GM19023 (cell line): ENCODE measurements around the gene DNAI2.
"Not testable (repeated sequence)": the region's sequence is repeated elsewhere in the genome, so short reads cannot be mapped to it uniquely, and the experiment has no call there.

Experiments
- ATAC-seq: cut with Tn5 transposase; IDR thresholded peaks from one replicate; pipeline ENCODE4 v1.9.1; 2021; ENCODE audit warnings: mild to moderate bottlenecking, moderate library complexity; ENCODE audit not compliant: unreplicated experiment

Gene DNAI2

DNA sequence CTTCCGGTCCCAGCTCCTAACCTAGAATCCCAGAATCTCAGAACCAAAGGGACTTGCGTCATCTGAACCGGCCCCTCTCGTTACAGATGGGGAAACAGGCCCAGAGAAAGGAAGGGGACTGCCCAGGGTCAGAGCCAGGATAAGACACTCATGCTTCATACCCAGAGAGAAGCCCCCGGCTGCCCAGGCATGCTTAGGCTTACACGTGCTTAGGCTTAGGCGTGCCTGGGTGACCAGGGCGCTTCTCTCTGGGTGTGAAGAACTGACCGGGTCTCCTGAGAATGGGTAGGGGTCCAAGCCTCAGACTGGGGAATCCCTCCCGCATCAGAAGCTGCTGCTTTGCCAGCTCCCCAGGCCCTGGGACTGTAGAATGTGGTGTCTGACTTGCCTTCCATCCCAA lies 29.9 kb upstream of the DNAI2 start:
- no peak for ATAC-seq

- no peak for ATAC-seq
Measured at GRCh38 chr17:74244548-74244947, 29.5 kb upstream of the DNAI2 start.

DNA sequence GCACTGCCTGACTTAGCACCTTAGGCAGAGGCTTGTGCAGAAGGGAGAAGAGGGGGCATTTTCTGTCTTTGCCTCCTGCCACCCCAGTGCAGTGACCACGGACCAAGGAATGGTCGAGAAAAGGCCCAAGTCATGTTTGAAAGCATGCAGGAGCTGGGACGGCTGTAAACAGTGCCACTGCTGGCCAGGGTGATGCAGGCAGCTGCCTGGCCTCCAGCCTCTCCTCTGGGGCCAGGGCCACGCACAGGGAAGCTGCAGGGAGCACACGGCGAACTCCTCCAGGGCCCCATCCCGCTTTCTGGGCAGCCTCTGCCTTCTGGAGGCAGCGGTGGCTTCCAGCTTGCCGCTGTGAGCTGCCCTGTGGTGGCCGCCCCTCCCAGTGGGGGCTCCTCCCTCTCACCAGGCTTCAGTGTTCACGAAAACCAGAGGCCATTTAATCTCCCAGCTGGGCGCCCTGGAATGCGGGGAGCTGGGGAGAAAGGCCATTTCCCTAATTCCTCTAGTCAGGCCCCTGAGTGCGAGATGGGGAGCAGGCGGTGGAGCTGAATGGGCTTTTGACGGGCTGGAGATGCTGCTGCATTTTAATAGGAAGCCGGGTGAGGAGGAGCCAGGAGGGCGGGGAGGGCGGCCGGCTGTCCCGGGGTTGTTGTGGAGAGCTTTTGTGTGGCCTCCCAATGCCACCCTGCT lies 28.7 kb upstream of the DNAI2 start:
- no peak for ATAC-seq

- ATAC-seq, result no peak
Measured at GRCh38 chr17:74245871-74246270, 28.2 kb upstream of the DNAI2 start.

DNA sequence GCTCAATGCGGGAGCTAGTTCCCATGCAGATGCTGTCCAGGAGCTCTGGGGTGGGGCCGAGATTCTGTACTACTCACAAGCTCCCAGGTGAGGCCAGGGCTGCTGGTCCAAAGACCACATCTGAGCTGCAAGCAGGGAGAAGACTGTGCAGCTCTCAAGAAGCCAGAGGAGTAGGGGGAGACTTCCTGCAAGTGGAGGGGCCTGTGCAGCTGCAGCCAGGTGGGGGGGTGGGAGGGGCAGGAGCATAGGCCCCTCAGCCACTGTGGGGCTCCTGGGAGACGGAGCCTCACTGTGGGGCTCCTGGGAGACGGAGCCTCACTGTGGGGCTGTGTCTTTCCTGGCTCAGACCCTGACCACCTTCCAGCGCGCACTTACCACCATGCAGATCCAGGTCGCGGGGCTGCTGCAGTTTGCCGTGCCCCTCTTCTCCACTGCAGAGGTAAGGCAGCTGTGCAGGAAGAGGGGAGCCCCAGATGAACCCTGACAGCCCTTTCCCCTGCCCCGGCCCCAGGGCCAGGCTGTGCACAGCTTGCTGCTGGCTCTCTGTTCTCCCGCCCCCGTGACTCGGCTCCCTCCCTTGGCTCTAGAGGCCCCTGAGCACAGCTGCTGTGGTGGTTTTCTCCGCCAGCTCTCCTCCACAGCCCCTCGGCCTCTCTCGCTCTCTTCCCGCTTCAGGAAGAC lies 24.3 kb upstream of the DNAI2 start:
- no peak for ATAC-seq

- ATAC-seq, result no peak
Measured at GRCh38 chr17:74250324-74250995, 23.6 kb upstream of the DNAI2 start.

DNA sequence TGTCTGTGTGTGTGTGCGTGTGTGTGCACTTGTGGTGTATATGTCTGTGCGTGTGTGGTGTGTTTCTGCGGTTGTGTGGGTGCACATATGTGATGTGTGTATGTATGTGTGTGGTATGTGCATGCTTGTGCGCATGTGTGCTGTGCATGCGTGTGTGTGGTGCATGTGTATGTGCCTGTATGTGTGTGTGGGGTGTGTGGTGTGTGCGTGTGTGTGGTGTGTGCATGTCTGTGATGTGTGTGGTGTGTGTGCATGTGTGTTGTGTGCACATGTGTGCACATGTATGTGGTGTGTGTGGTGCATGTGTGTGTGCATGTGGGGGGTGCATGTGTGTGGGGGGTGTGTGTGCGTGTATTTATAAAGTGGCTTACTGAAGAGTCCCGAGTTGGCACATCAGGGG lies 23.0 kb upstream of the DNAI2 start:
- ATAC-seq, result no peak

- no peak for ATAC-seq
Measured at GRCh38 chr17:74251569-74251968, 22.5 kb upstream of the DNAI2 start.

- no peak for ATAC-seq
Measured at GRCh38 chr17:74252211-74252610, 21.8 kb upstream of the DNAI2 start.

GRCh38 chr17:74253036-74253435 lies 21.0 kb upstream of the DNAI2 start:
- no peak for ATAC-seq

GRCh38 chr17:74257311-74257710 lies 16.7 kb upstream of the DNAI2 start:
- no peak for ATAC-seq

- ATAC-seq, result no peak
Measured at GRCh38 chr17:74259667-74260524, 14.1 kb upstream of the DNAI2 start.

DNA sequence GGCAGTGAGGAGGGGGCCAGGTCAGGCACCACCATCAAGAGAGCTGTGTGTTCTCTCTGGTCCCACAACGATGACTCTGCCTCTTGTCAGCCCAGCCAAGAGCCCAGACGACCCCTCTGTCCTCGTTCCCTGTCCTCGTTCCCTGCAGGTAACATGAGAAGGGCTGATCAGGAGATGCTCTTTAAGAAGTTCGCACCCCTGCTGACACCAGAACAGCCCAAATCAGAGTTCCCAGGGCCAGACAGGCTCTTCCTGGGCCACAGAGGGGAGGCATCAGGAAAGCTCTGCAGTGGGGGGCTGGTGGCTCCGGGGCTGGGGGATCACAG lies 13.5 kb upstream of the DNAI2 start:
- ATAC-seq, result no peak

GRCh38 chr17:74262601-74263000 lies 11.4 kb upstream of the DNAI2 start:
- no peak for ATAC-seq

DNA sequence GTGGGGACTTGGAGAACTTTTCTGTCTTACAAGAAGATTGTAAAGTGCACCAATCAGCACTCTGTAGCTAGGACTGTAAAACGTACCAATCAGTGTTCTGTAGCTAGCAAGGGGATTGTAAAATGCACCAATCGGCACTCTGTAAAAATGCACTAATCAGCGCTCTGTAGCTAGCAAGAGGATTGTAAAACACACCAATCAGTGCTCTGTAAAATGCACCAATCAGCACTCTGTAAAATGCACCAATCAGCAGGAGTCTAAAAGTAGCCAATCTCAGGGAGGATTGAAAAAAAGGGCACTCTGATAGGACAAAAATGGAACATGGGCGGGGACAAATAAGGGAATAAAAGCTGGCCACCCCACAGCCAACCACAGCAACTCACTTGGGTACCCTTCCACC lies 7.0 kb upstream of the DNAI2 start:
- ATAC-seq, result not testable (repeated sequence)

DNA sequence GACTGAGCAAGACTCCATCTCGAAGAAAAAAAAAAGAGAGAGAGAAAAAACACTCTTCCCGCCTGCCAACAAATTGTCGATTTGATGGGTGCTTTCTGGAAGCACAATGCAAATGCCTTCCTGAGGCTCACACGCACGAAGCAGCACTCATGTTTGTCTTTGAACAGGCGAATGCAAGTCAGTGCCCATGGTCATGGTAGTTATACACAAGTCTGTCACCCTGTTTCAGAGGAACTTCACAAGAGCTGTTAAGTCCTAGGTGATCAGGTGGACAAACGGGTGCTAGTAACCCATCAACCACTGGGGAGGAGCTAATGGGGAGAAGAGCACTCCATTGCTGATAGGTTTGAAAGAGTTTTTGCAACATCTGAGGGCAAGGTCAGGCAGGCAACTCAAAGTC lies 6.5 kb upstream of the DNAI2 start:
- ATAC-seq, result no peak

GRCh38 chr17:74267987-74268499 lies 6.0 kb upstream of the DNAI2 start:
- ATAC-seq, result no peak

GRCh38 chr17:74268558-74268957 lies 5.5 kb upstream of the DNAI2 start:
- no peak for ATAC-seq

DNA sequence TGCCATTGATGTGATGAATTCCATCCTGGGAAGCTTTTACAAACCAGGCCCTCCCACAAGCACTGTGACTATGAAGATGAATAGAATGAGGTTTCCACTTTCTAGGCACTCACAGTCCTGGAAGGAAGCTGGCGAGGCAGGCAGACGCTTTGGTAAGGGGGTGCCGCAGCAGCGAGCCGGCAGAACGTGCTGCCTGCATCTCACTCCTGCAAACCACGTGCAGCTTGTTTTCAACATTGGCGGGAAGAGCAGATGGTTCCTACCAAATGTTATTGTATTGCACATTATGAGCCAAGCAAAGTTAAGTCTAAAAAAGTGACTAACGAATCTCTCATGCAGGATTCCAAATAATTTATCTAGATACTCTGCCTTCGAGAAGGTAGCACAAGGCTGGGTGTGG lies 3.7 kb upstream of the DNAI2 start:
- ATAC-seq, result no peak

DNA sequence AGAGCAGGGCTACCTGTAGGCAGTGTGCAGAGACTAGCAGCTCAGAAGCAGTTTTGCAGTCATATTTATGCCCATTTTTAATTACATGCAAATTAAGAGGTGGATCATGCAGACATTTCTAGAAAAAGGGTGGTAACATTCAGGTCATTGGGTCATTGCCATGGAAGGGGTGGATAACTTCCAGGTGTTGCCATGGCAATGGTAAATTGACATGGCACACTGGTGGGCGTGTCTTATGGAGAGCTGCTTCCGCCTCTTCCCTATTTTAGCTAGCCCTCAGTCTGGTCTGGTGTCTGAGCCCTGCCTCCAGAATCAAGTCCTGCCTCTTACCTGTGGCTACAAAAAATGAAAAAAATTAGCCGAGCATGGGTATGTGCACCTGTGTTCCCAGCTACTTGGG lies 2.8 kb upstream of the DNAI2 start:
- no peak for ATAC-seq

DNA sequence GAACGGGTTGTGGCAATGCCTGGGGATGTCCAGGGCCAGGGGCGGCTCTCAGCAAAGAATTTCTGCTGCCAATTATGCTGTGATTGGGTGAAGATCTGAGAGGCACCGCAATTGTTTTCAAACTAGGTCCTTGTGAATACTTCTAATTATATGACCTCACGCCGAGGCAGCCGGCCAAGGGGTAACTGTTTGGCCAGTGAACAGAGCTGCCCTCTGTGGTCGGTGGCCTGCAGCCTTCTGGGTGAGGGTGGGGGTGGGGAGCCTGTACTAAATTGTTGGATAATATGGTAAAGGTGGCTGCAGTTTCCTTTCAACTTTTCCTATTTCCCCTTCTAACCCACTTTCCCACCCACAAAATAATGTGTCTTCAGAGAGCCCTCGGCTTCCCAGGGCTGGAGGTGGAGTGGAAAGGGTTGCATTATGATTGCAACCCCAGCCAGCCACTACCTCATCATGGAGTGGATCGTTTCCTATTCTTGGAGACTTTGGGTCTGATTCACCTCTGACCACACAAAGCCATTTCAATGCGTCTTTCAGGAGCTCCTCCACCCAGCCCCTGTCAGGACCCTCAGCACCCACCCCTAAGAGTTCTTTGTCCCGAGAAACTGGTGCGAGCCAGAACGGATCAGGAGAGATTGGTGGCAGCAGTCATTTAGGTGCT lies 2.0 kb upstream of the DNAI2 start:
- no peak for ATAC-seq
